Myocyte (in vitro differentiated cells): Measurements from ENCODE around the gene GJB4. TPM values are rescaled to one million over a fixed set of nuclear protein-coding genes. Genes with fewer than 3 reads are reported as not detected.
"Not testable (repeated sequence)": the region's sequence is repeated elsewhere in the genome, so short reads cannot be mapped to it uniquely, and the experiment has no call there.

Source experiments
- DNase-seq: peaks from one replicate; pipeline ENCODE4 v3.0.0-alpha.2; 2012; ENCODE audit warnings: low read depth
- total RNA-seq: library from RNA; depleted of rRNA; stranded (reverse); fragments of >200 nt; gene quantifications from 2 replicates; pipeline ENCODE4 v1.2.3, GENCODE V29; 2014

The GJB4 gene
- total RNA-seq, 1 donor from 2014 or later, result not detected

- DNase-seq, result no peak
These were observed 12.5 kb upstream of the GJB4 start for GRCh38 chr1:34746785-34747637.

GRCh38 chr1:34747638-34747941, 11.9 kb upstream of the GJB4 start:
- DNase-seq, result no peak

GRCh38 chr1:34749992-34750391, 9.5 kb upstream of the GJB4 start:
- DNase-seq, result no peak

GRCh38 chr1:34750610-34751009, 8.9 kb upstream of the GJB4 start:
- peak; percentile 6 for DNase-seq

- DNase-seq, result no peak
These were observed 6.4 kb upstream of the GJB4 start for GRCh38 chr1:34753163-34753562.

GRCh38 chr1:34754964-34755637, 4.4 kb upstream of the GJB4 start, which contains the start of gene GJB5:
Gene GJB5 (plus strand): TSS chr1:34755047. CDS start chr1:34757331, 2,284 bp downstream.
- DNase-seq, result no peak

- no peak for DNase-seq
These were observed 3.6 kb upstream of the GJB4 start for GRCh38 chr1:34755961-34756360.

GRCh38 chr1:34757386-34757785, 2.2 kb upstream of the GJB4 start:
- DNase-seq, result no peak

- no peak for DNase-seq
These were observed 789 bp upstream of the GJB4 start for GRCh38 chr1:34758751-34759150.

- DNase-seq, result no peak
These were observed 1.7 kb downstream of the GJB4 start for GRCh38 chr1:34761176-34761761.

GRCh38 chr1:34761776-34762307, 2.3 kb downstream of the GJB4 start:
- DNase-seq, result no peak

- DNase-seq, result no peak
These were observed 3.1 kb downstream of the GJB4 start for GRCh38 chr1:34762474-34763141.

- DNase-seq, result no peak
These were observed 3.7 kb downstream of the GJB4 start for GRCh38 chr1:34763142-34763781.

- no peak for DNase-seq
These were observed 9.3 kb downstream of the GJB4 start for GRCh38 chr1:34768856-34769255.

GRCh38 chr1:34770891-34771504, 11.5 kb downstream of the GJB4 start:
- DNase-seq, result no peak

- DNase-seq, result no peak
These were observed 12.2 kb downstream of the GJB4 start for GRCh38 chr1:34771573-34772371.

GRCh38 chr1:34773114-34773513, 13.6 kb downstream of the GJB4 start:
- DNase-seq, result not testable (repeated sequence)

- no peak for DNase-seq
These were observed 15.4 kb downstream of the GJB4 start for GRCh38 chr1:34774957-34775356.

GRCh38 chr1:34776911-34777310, 17.4 kb downstream of the GJB4 start:
- no peak for DNase-seq
